Lung (tissue), 16 donors: Measurements from ENCODE around the gene GPR12. TPM values are rescaled to one million over a fixed set of nuclear protein-coding genes. Genes with fewer than 3 reads are reported as not detected.

Source experiments
- ATAC-seq: fragments of 200-7000 bp; cut with Tn5 transposase; one replicate; pipeline ENCODE4 v1.9.1; 2020; ENCODE audit warnings: moderate number of reproducible peaks; ENCODE audit not compliant: insufficient read depth, low FRiP score
- DNase-seq, 3 donors: peaks; one replicate each; pipeline ENCODE4 v3.0.0-alpha.2; 2013 to 2017
- H3K27ac ChIP-seq, 2 donors: one replicate each; pipeline ENCODE4 v1.5.1; 2013; ENCODE audit warnings: mild to moderate bottlenecking in 2 of 2, moderate library complexity in 2 of 2, control low read depth in 1 of 2, inconsistent platforms in 1 of 2, low read depth in 1 of 2, low read length in 1 of 2
- H3K27me3 ChIP-seq, 3 donors: one replicate each; pipeline ENCODE4 v1.5.1; 2013; ENCODE audit warnings: low read length in 2 of 3; ENCODE audit not compliant: control insufficient read depth in 3 of 3, insufficient read depth in 3 of 3
- H3K36me3 ChIP-seq, 4 donors: one replicate each; pipeline ENCODE4 v1.5.1; 2013; ENCODE audit warnings: low read length in 4 of 4, mild to moderate bottlenecking in 1 of 4, moderate library complexity in 1 of 4; ENCODE audit not compliant: control insufficient read depth in 4 of 4, insufficient read depth in 4 of 4
- H3K4me1 ChIP-seq, 5 donors: one replicate each; pipeline ENCODE4 v1.5.1; 2013; ENCODE audit warnings: low read length in 5 of 5, mild to moderate bottlenecking in 2 of 5, moderate library complexity in 1 of 5; ENCODE audit not compliant: control insufficient read depth in 5 of 5, insufficient read depth in 5 of 5
- H3K4me3 ChIP-seq: one replicate; pipeline ENCODE4 v1.5.1; 2013; ENCODE audit warnings: mild to moderate bottlenecking, control low read depth, moderate library complexity
- H3K9ac ChIP-seq, 2 donors: one replicate each; pipeline ENCODE4 v1.5.1; 2013; ENCODE audit warnings: low read length in 2 of 2, control low read depth in 1 of 2; ENCODE audit not compliant: insufficient read depth in 1 of 2
- H3K9me3 ChIP-seq, 4 donors: one replicate each; pipeline ENCODE4 v1.5.1; 2013; ENCODE audit warnings: low read length in 3 of 4, mild to moderate bottlenecking in 1 of 4, moderate library complexity in 1 of 4; ENCODE audit not compliant: control insufficient read depth in 4 of 4, insufficient read depth in 3 of 4
- WGBS, 2 donors: extraction: QIAGEN DNeasy Blood & Tissue Kit; methylation state at CpG; one replicate each; pipeline ENCODE4 v1.1.7; 2013; 5-methylcytosine and 5-hydroxymethylcytosine counted together
- long read RNA-seq, 5 donors: transcript quantifications; one replicate each; lab custom pipeline, GENCODE V29; 2026
- polyA plus RNA-seq, 2 donors: library from polyadenylated mRNA; stranded (reverse); fragments of 200-250 nt; gene quantifications; one replicate each; pipeline ENCODE4 v1.2.1, GENCODE V29; 2013
- total RNA-seq, 2 donors: library from RNA; depleted of rRNA in 1 of 2; stranded (reverse); fragments of >200 nt in 1 of 2; gene quantifications; one replicate each; pipeline ENCODE4 v1.2.1, GENCODE V29; 2014 to 2021
- TF ChIP-seq, protein P1 (sequence below): IDR thresholded peaks from 2 replicates; pipeline ENCODE4 v1.5.1; 2012; ENCODE audit warnings: mild to moderate bottlenecking; ENCODE audit errors: control extremely low read depth, extremely low read depth
- donor health status: control.
- donor health status: control.
- donor health status: Bipolar disorder and iron deficiency.
- donor health status: healthy.
- donor health status: DM: yes; HTN: yes; CAD: no.

GPR12 gene, protein sequence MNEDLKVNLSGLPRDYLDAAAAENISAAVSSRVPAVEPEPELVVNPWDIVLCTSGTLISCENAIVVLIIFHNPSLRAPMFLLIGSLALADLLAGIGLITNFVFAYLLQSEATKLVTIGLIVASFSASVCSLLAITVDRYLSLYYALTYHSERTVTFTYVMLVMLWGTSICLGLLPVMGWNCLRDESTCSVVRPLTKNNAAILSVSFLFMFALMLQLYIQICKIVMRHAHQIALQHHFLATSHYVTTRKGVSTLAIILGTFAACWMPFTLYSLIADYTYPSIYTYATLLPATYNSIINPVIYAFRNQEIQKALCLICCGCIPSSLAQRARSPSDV
- total RNA-seq (under 1 TPM in 1 of 2 donors, not detected in 1; 0.09 TPM), polyA plus RNA-seq (not detected)
- long read RNA-seq, donor 1: 0 reads
- long read RNA-seq, donor 2: 0 reads
- long read RNA-seq, donor 3: 0 reads
- long read RNA-seq, donor 4: 0 reads
- long read RNA-seq, donor 5: 0 reads

DNA sequence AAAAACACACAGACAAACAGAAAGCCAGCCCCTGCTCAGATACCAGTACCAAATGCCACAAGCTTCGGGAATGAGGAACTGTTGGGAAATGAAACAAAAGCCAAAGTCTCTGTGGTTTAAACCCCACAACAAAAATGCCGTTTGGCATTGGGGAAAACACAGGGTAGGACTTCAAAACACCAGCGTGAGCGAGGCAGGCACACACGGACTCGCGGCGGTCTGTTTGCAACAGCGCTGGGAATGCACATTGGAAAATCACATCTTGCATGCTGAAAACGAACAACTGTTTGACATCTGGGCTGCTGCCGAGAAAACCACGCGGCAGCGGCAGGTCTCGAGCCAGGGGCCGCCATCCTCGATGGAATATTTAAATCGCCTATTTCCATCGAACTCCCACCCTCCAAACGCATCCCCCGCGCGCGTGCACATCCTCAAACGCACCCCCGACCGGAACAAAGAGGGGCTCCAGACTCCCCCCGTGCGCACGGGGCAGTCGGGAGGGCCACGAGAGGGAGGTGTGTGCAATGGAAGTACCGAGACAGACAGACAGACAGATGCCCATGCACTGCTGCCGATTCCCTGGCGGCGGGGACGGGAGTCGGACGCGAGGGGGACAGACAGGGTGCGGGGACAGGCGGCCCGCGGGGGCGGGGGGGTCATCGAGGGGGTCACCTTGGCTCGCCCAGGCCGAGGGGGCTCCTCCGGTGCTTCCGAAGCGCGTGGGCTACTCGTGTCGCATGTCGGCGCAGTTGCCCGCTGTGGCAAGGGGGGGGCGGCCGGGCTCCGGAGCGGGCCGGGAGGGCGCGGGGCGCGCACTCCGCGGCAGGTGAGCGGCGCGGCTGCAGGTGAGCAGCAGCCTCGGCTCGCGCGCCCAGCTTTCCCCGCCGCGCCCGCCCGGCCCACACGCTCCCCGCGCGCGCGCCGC lies at the start of gene GPR12:
GPR12 (minus strand) TSS at position 880 of the 925 bp plus-strand sequence. CDS start 959 bp downstream, outside the sequence.
- peaks cover 4 to 81% (median 71%) of the 10 kb centered on the region in 3 donors for H3K27me3 ChIP-seq
- 2% methylated on average over 60 to 87 of the region's 87 CpGs for WGBS, 2 donors
- H3K4me1 ChIP-seq: peaks cover 0 to 8% (median 0%) of the 10 kb centered on the region in 5 donors
- DNase-seq (peak; percentile 36 to 75 (median 49)), ATAC-seq (no peak)
- no peak within 1 kb of the TSS for H3K27ac ChIP-seq
- no peak within 1 kb of the TSS for H3K4me3 ChIP-seq
- TF ChIP-seq, protein P1, sequence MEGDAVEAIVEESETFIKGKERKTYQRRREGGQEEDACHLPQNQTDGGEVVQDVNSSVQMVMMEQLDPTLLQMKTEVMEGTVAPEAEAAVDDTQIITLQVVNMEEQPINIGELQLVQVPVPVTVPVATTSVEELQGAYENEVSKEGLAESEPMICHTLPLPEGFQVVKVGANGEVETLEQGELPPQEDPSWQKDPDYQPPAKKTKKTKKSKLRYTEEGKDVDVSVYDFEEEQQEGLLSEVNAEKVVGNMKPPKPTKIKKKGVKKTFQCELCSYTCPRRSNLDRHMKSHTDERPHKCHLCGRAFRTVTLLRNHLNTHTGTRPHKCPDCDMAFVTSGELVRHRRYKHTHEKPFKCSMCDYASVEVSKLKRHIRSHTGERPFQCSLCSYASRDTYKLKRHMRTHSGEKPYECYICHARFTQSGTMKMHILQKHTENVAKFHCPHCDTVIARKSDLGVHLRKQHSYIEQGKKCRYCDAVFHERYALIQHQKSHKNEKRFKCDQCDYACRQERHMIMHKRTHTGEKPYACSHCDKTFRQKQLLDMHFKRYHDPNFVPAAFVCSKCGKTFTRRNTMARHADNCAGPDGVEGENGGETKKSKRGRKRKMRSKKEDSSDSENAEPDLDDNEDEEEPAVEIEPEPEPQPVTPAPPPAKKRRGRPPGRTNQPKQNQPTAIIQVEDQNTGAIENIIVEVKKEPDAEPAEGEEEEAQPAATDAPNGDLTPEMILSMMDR: no peak
- peaks cover 0 to 7% (median 0%) of the 10 kb centered on the region in 4 donors for H3K9me3 ChIP-seq
- no peak within 1 kb of the TSS for H3K9ac ChIP-seq
- H3K36me3 ChIP-seq: no peaks in the 10 kb centered on the region

- no peaks in the 10 kb centered on the region for H3K36me3 ChIP-seq
- H3K4me3 ChIP-seq: no peak overlapping the region
- H3K27ac ChIP-seq: no peak overlapping the region
- H3K9ac ChIP-seq: no peak overlapping the region
- peaks cover 0 to 18% (median 11%) of the 10 kb centered on the region in 3 donors for H3K27me3 ChIP-seq
- peaks cover 0 to 1% (median 0%) of the 10 kb centered on the region in 5 donors for H3K4me1 ChIP-seq
- no peaks in the 10 kb centered on the region for H3K9me3 ChIP-seq
- no peak for ATAC-seq
- WGBS, 2 donors: 46% methylated on average over 2 of the region's 2 CpGs
- DNase-seq: no peak
- TF ChIP-seq, protein P1: no peak
Observed at GRCh38 chr13:26810095-26810494, 49.5 kb upstream of the GPR12 start.

- Histone ChIP-seq H3K9ac (no peak overlapping the region), H3K4me3 (no peak overlapping the region), H3K27me3 (peaks cover 0 to 18% (median 11%) of the 10 kb centered on the region in 3 donors), H3K4me1 (no peaks in the 10 kb centered on the region), H3K27ac (no peak overlapping the region), H3K9me3 (peaks cover 0 to 2% (median under 1%) of the 10 kb centered on the region in 4 donors), H3K36me3 (no peaks in the 10 kb centered on the region)
- no peak for DNase-seq
- ATAC-seq: no peak
- TF ChIP-seq, protein P1: no peak
Observed at GRCh38 chr13:26806891-26807290, 46.3 kb upstream of the GPR12 start.
